WTC11 (cell line): ENCODE data around the gene DYNLL1. TPM values are rescaled to one million over a fixed set of nuclear protein-coding genes. Genes with fewer than 3 reads are reported as not detected.

Experiments used
- total RNA-seq: library from RNA; stranded (reverse); gene quantifications from 3 replicates; pipeline ENCODE4 v1.2.3, GENCODE V29; 2021

DYNLL1 gene
- total RNA-seq, 1 experiment from 2014 or later = 327 TPM

Other genes with a start within 250 kb of the DYNLL1 start
- gene PXN, start 230.4 kb upstream of the DYNLL1 start, total RNA-seq = 96.6 to 132 TPM (median 99.2 TPM) in 3 replicates
- 2,632 to 2,764 TPM (median 2,673 TPM) in 3 replicates for gene RNU4-2, start 204.2 kb upstream of the DYNLL1 start, total RNA-seq
- 2,196 to 2,477 TPM (median 2,436 TPM) in 3 replicates for gene RNU4-1, start 202.9 kb upstream of the DYNLL1 start, total RNA-seq
- gene SIRT4, start 193.8 kb upstream of the DYNLL1 start, total RNA-seq = 2.1 to 4.3 TPM (median 2.8 TPM) in 3 replicates
- 0.92 to 1.8 TPM (median 1.4 TPM) in 3 replicates for gene PLA2G1B, start 168.3 kb upstream of the DYNLL1 start, total RNA-seq
- 64.5 to 71.9 TPM (median 71.5 TPM) in 3 replicates for gene MSI1, start 126.9 kb upstream of the DYNLL1 start, total RNA-seq
- 511 to 573 TPM (median 515 TPM) in 3 replicates for gene COX6A1, start 58.0 kb upstream of the DYNLL1 start, total RNA-seq
- gene TRIAP1, start 49.7 kb upstream of the DYNLL1 start, total RNA-seq = 59.5 to 75.3 TPM (median 60.4 TPM) in 3 replicates
- 29.8 to 36.9 TPM (median 33.9 TPM) in 3 replicates for gene GATC, start 49.7 kb upstream of the DYNLL1 start, total RNA-seq
- gene SRSF9, start 26.4 kb upstream of the DYNLL1 start, total RNA-seq = 274 to 286 TPM (median 276 TPM) in 3 replicates
- 35.1 to 44.9 TPM (median 44.5 TPM) in 3 replicates for gene COQ5, start 33.0 kb downstream of the DYNLL1 start, total RNA-seq
- gene RNF10, start 38.2 kb downstream of the DYNLL1 start, total RNA-seq = 151 to 160 TPM (median 155 TPM) in 3 replicates
- 53.9 to 57.7 TPM (median 54.7 TPM) in 3 replicates for gene POP5, start 85.3 kb downstream of the DYNLL1 start, total RNA-seq
- 10.1 to 14.1 TPM (median 10.7 TPM) in 3 replicates for gene CABP1, start 144.5 kb downstream of the DYNLL1 start, total RNA-seq
- gene MLEC, start 191.0 kb downstream of the DYNLL1 start, total RNA-seq = 221 to 278 TPM (median 253 TPM) in 3 replicates
- 49.9 to 53.3 TPM (median 50.3 TPM) in 3 replicates for gene UNC119B, start 214.3 kb downstream of the DYNLL1 start, total RNA-seq
- 11.0 to 12.6 TPM (median 11.6 TPM) in 3 replicates for gene ACADS, start 229.7 kb downstream of the DYNLL1 start, total RNA-seq